Panc1 (cell line): ENCODE measurements around the gene HRCT1.

Source experiments
- POLR2AphosphoS5 ChIP-seq: IDR thresholded peaks from 2 replicates; pipeline ENCODE4 v1.6.1; 2012; ENCODE audit warnings: mild to moderate bottlenecking, low read depth, low read length, moderate library complexity
- TF ChIP-seq, protein P1 (sequence below): fragments of 450-650 bp; IDR thresholded peaks from 2 replicates; pipeline ENCODE4 v1.5.1; 2017; ENCODE audit warnings: mild to moderate bottlenecking

DNA sequence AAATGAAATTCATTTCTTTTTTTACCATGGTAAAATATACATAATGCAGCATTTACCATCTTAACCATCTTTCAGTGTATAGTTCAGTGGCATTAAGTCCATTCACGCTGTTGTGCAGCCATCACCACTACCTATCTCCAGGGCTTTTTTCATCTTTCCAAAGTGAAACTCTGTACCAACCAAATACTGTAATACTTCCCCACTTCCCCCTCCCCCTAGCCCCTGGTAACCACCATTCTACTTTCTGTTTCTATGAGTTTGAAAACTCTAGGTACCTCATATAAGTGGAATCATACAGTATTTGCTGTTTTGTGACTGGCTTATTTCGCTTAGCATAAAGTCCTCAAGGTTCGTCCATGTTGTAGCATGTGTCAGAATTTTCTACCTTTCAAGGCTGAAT lies 26.7 kb downstream of the HRCT1 start:
- TF ChIP-seq, protein P1, sequence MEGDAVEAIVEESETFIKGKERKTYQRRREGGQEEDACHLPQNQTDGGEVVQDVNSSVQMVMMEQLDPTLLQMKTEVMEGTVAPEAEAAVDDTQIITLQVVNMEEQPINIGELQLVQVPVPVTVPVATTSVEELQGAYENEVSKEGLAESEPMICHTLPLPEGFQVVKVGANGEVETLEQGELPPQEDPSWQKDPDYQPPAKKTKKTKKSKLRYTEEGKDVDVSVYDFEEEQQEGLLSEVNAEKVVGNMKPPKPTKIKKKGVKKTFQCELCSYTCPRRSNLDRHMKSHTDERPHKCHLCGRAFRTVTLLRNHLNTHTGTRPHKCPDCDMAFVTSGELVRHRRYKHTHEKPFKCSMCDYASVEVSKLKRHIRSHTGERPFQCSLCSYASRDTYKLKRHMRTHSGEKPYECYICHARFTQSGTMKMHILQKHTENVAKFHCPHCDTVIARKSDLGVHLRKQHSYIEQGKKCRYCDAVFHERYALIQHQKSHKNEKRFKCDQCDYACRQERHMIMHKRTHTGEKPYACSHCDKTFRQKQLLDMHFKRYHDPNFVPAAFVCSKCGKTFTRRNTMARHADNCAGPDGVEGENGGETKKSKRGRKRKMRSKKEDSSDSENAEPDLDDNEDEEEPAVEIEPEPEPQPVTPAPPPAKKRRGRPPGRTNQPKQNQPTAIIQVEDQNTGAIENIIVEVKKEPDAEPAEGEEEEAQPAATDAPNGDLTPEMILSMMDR = no peak
- TF ChIP-seq POLR2AphosphoS5 = no peak
